GM12864 (cell line): ENCODE data around the gene OR10A3.
A peak's percentile ranks its signal among the peaks of the same experiment; 100 is the strongest.
"Not testable (repeated sequence)": the region's sequence is repeated elsewhere in the genome, so short reads cannot be mapped to it uniquely, and the experiment has no call there.

Experiments used
- DNase-seq: peaks from one replicate; pipeline ENCODE4 v3.0.0-alpha.2; 2011; ENCODE audit warnings: low read depth
- H3K4me3 ChIP-seq: 2 replicates; pipeline ENCODE4 v1.5.1; 2011; ENCODE audit warnings: mild to moderate bottlenecking, low read depth, low read length, control low read depth
- CTCF ChIP-seq: IDR thresholded peaks from 2 replicates; pipeline ENCODE4 v1.5.1; 2011; ENCODE audit warnings: low read depth, mild to moderate bottlenecking, moderate library complexity, low read length, control low read depth, inconsistent platforms; ENCODE audit errors: missing control alignments

The OR10A3 gene

GRCh38 chr11:7941608-7942007 lies at the start of gene OR10A3:
Gene OR10A3, minus strand, starts transcription at chr11:7941708. Its CDS starts 2,188 bp downstream, at chr11:7939520.
- no peak within 1 kb of the TSS for H3K4me3 ChIP-seq
- TF ChIP-seq CTCF: no peak
- DNase-seq: no peak

- H3K4me3 ChIP-seq: peak overlapping the region; percentile 89
- not testable (repeated sequence) for DNase-seq
Observed at GRCh38 chr11:7987560-7987883, 46.0 kb upstream of the OR10A3 start.

GRCh38 chr11:7986768-7987559 lies 45.5 kb upstream of the OR10A3 start, which contains the start of gene EIF3F:
Gene EIF3F, plus strand, starts transcription at chr11:7987337. Its CDS starts 16 bp downstream, at chr11:7987353.
- H3K4me3 ChIP-seq: peak within 1 kb of the TSS; percentile 89
- peak; percentile 72 for TF ChIP-seq CTCF
- peak; percentile 100 for DNase-seq

GRCh38 chr11:7983832-7984590 lies 42.5 kb upstream of the OR10A3 start:
- DNase-seq: no peak
- H3K4me3 ChIP-seq: no peak overlapping the region
- TF ChIP-seq CTCF: no peak

GRCh38 chr11:7982582-7983119 lies 41.1 kb upstream of the OR10A3 start:
- TF ChIP-seq CTCF: no peak
- no peak for DNase-seq
- no peak overlapping the region for H3K4me3 ChIP-seq

GRCh38 chr11:7981619-7982157 lies 40.2 kb upstream of the OR10A3 start:
- no peak for TF ChIP-seq CTCF
- DNase-seq: no peak
- H3K4me3 ChIP-seq: no peak overlapping the region

- no peak for TF ChIP-seq CTCF
- DNase-seq: no peak
- no peak overlapping the region for H3K4me3 ChIP-seq
Observed at GRCh38 chr11:7977232-7977917, 35.9 kb upstream of the OR10A3 start.
